GM12878 (cell line): ENCODE data around the gene AAGAB. TPM values are rescaled to one million over a fixed set of nuclear protein-coding genes. Genes with fewer than 3 reads are reported as not detected.

ENCODE experiments used
- ATAC-seq: fragments of 200-7000 bp; cut with Tn5 transposase; 3 replicates; pipeline ENCODE4 v1.9.1; 2020; ENCODE audit warnings: mild to moderate bottlenecking, moderate library complexity
- BruUV-seq: library from RNA; stranded (reverse); fragments of 400-500 nt; replicated peaks from 2 replicates; lab custom pipeline; 2021; lab: Mats Ljungman, UMichigan
- CTCF ChIA-PET: fragments of 300-600 bp; sonication (Branson Sonifier 250); formaldehyde crosslinking; extraction: SDS; loops from one replicate; lab custom pipeline; 2021; ENCODE audit warnings: inconsistent platforms; lab: Yijun Ruan, JAX
- POLR2A ChIA-PET: fragments of 350-600 bp; formaldehyde crosslinking; extraction: SDS; loops from one replicate; lab custom pipeline; 2021; ENCODE audit warnings: inconsistent platforms; lab: Charles Lee
- RAD21 ChIA-PET: fragments of 300-600 bp; sonication (Branson Sonifier 250); formaldehyde crosslinking; loops from one replicate; lab custom pipeline; 2023; ENCODE audit warnings: antibody characterized with exemption; ENCODE audit not compliant: unreplicated experiment; lab: Charles Lee
- SMC1A ChIA-PET: fragments of 300-600 bp; sonication (Branson Sonifier 250); formaldehyde crosslinking; loops from one replicate; lab custom pipeline; 2023; ENCODE audit not compliant: unreplicated experiment, uncharacterized antibody; lab: Charles Lee
- DNase-seq: peaks from one replicate; pipeline ENCODE4 v3.0.0-alpha.2; 2011; ENCODE audit warnings: low read depth, low spot score
- FAIRE-seq: peaks from 3 replicates; lab custom pipeline; 2011; peaks lifted over from hg19 to GRCh38; lab: Jason Lieb, UNC
- H2AFZ ChIP-seq: 2 replicates; pipeline ENCODE4 v1.6.0; 2011; ENCODE audit warnings: low read depth, low read length, control low read depth; ENCODE audit not compliant: control insufficient read depth
- H3K27ac ChIP-seq: 2 replicates; pipeline ENCODE4 v1.5.1; 2011; ENCODE audit warnings: control low read depth; ENCODE audit not compliant: control insufficient read depth, insufficient read depth
- H3K27me3 ChIP-seq, 2 experiments: replicated peaks in 1 of 2; 2 replicates each; pipeline versions ENCODE4 v1.6.0 to v1.6.1; 2011; ENCODE audit warnings: low read length in 1 of 2; ENCODE audit not compliant: control insufficient read depth in 2 of 2, insufficient read depth in 2 of 2
- H3K36me3 ChIP-seq, 2 experiments: 2 replicates each; pipeline ENCODE4 v1.5.1; 2011; ENCODE audit warnings: low read length in 1 of 2; ENCODE audit not compliant: control insufficient read depth in 2 of 2, insufficient read depth in 2 of 2
- H3K4me1 ChIP-seq: 2 replicates; pipeline ENCODE4 v1.6.1; 2011; ENCODE audit warnings: mild to moderate bottlenecking, low read length, moderate library complexity, mixed read lengths; ENCODE audit not compliant: control insufficient read depth, insufficient read depth
- H3K4me2 ChIP-seq: 2 replicates; pipeline ENCODE4 v1.6.0; 2011; ENCODE audit warnings: control low read depth; ENCODE audit not compliant: control insufficient read depth, insufficient read depth
- H3K4me3 ChIP-seq: fragments of 200-600 bp; sonication (generic); 2 replicates; pipeline ENCODE4 v1.5.1; 2016
- H3K79me2 ChIP-seq: 2 replicates; pipeline ENCODE4 v1.6.0; 2011; ENCODE audit warnings: low read length; ENCODE audit not compliant: control insufficient read depth, insufficient read depth
- H3K9ac ChIP-seq: 2 replicates; pipeline ENCODE4 v1.8.0; 2011; ENCODE audit warnings: low read length, control low read depth, mixed read lengths; ENCODE audit not compliant: control insufficient read depth, insufficient read depth
- H3K9me3 ChIP-seq: replicated peaks from 3 replicates; pipeline ENCODE4 v1.5.1; 2011; ENCODE audit warnings: mild to moderate bottlenecking, low read length; ENCODE audit not compliant: control insufficient read depth, insufficient read depth
- H4K20me1 ChIP-seq: 2 replicates; pipeline ENCODE4 v1.6.0; 2011; ENCODE audit not compliant: control insufficient read depth, insufficient read depth
- IKZF1 ChIP-seq: fragments of 450-650 bp; conservative IDR thresholded peaks from 2 replicates; pipeline ENCODE4 v1.6.1; 2017; ENCODE audit warnings: antibody characterized with exemption, mild to moderate bottlenecking
- IRF4 ChIP-seq: IDR thresholded peaks from 2 replicates; pipeline ENCODE4 v1.6.1; 2011; ENCODE audit warnings: low read depth, low read length
- NBN ChIP-seq: fragments of 450-650 bp; IDR thresholded peaks from 2 replicates; pipeline ENCODE4 v1.6.1; 2016
- NFYB ChIP-seq: IDR thresholded peaks from 2 replicates; pipeline ENCODE4 v1.6.1; 2011; ENCODE audit warnings: low read depth, mild to moderate bottlenecking, low read length, improper control_type of control experiment, moderate library complexity; ENCODE audit not compliant: insufficient read depth
- PAX8 ChIP-seq: fragments of 450-650 bp; IDR thresholded peaks from 2 replicates; pipeline ENCODE4 v1.6.1; 2017; ENCODE audit warnings: mild to moderate bottlenecking, moderate library complexity
- PRDM15 ChIP-seq: fragments of 450-650 bp; formaldehyde crosslinking; IDR thresholded peaks from 2 replicates; pipeline ENCODE4 v1.4.0; 2020; ENCODE audit warnings: mild to moderate bottlenecking, moderate library complexity
- SMAD1 ChIP-seq: fragments of 450-650 bp; IDR thresholded peaks from 2 replicates; pipeline ENCODE4 v1.6.1; 2018; ENCODE audit warnings: mild to moderate bottlenecking, low read depth; ENCODE audit not compliant: partially characterized antibody
- SPI1 ChIP-seq: IDR thresholded peaks from 2 replicates; pipeline ENCODE4 v1.6.1; 2011; ENCODE audit warnings: low read depth, mild to moderate bottlenecking, low read length, moderate library complexity, borderline replicate concordance; ENCODE audit not compliant: insufficient read depth
- YBX1 ChIP-seq: fragments of 450-650 bp; IDR thresholded peaks from 2 replicates; pipeline ENCODE4 v1.6.1; 2016; ENCODE audit warnings: antibody characterized with exemption
- ZBTB4 ChIP-seq: fragments of 450-650 bp; formaldehyde crosslinking; IDR thresholded peaks from 2 replicates; pipeline ENCODE4 v1.4.0; 2022; ENCODE audit warnings: mild to moderate bottlenecking, moderate library complexity
- ZNF274 ChIP-seq: IDR thresholded peaks from one replicate; pipeline ENCODE4 v1.8.0; 2011; ENCODE audit not compliant: insufficient read length, insufficient read depth
- WGBS: methylation state at CpG from one replicate; pipeline ENCODE4 v1.1.6; 2016; ENCODE audit warnings: low lambda C conversion rate; ENCODE audit not compliant: insufficient replicate concordance, insufficient coverage; ENCODE audit errors: missing lambda C conversion rate; 5-methylcytosine and 5-hydroxymethylcytosine counted together
- in situ Hi-C: fragments of 300-500 bp; cut with MboI; formaldehyde crosslinking; loops from 9 replicates; pipeline ENCODE4 v1.14.3; 2018; ENCODE audit warnings: mixed read lengths
- intact Hi-C: fragments of 100-400 bp; cut with micrococcal nuclease; formaldehyde crosslinking; loops from one replicate; pipeline ENCODE4 v1.14.2; 2022; ENCODE audit not compliant: unreplicated experiment
- polyA plus RNA-seq, 11 experiments: library from polyadenylated mRNA; depleted of rRNA in 4 of 11; unstranded in 6 of 11; stranded (reverse) in 5 of 11; fragments of >200 nt; fragmentation: Nextera tagmentation in 4 of 11; fragmentation: Illumina TruSeq in 1 of 11; extraction: Ambion mirVana in 4 of 11; extraction: Trizol in 1 of 11; gene quantifications; 1 replicate in 1 of 11; 2 replicates in 10 of 11; pipeline versions ENCODE4 v1.2.1 to v1.2.3, GENCODE V29; 2011 to 2016; ENCODE audit warnings: inconsistent platforms in 2 of 11, missing spikeins in 2 of 11, low read depth in 1 of 11
- total RNA-seq, 4 experiments: library from RNA; depleted of rRNA in 3 of 4; stranded (reverse); fragments of >200 nt in 3 of 4; fragmentation: Illumina TruSeq in 1 of 4; extraction: Trizol in 1 of 4; gene quantifications; 2 replicates each; pipeline versions ENCODE4 v1.2.1 to v1.2.3, GENCODE V29; 2013 to 2021

AAGAB gene
- total and polyA plus RNA-seq, 10 of the 15 experiments (the other 5 are each of a cell fraction or from before 2014, with no cell fraction given) = 11.4 to 62.3 (median 38.0) TPM

GRCh38 chr15:67210555-67211168 lies 43.8 kb downstream of the AAGAB start:
- SMC1A ChIA-PET = no interaction called here
- Histone ChIP-seq H3K9ac (no peak overlapping the region), H3K9me3 (peaks cover 3% of the 10 kb centered on the region; the same call in 2 of the 3 replicates), H3K27me3 (no peaks in the 10 kb centered on the region), H3K4me2 (no peak overlapping the region), H3K4me3 (no peak overlapping the region), H3K27ac (no peak overlapping the region), H3K36me3 (peaks cover 0 to 14% of the 10 kb centered on the region in 2 experiments; a peak in 2 of 4 replicates), H2AFZ (no peak overlapping the region), H4K20me1 (no peaks in the 10 kb centered on the region), H3K79me2 (no peaks in the 10 kb centered on the region), H3K4me1 (no peaks in the 10 kb centered on the region)
- CTCF ChIA-PET = interaction anchor here (0.7 kb wide), 1 partner anchor 244 kb away, joined by 3 read pairs; no protein-coding TSS in a partner anchor
- 98% methylated on average over 5 of the region's 5 CpGs for WGBS
- no peak for TF ChIP-seq IKZF1
- no peak for TF ChIP-seq PAX8
- TF ChIP-seq NBN = no peak
- no peak for TF ChIP-seq SMAD1
- TF ChIP-seq SPI1 = no peak
- TF ChIP-seq YBX1 = no peak
- no peak for TF ChIP-seq NFYB
- no peak for TF ChIP-seq IRF4
- TF ChIP-seq ZNF274 = no peak
- TF ChIP-seq PRDM15 (CRISPR knock-in tag) = no peak
- no peak for TF ChIP-seq ZBTB4 (CRISPR knock-in tag)
- in situ Hi-C loops = no loop called here
- DNase-seq (no peak), ATAC-seq (no peak), FAIRE-seq (no peak)
- RAD21 ChIA-PET = interaction anchor here (0.7 kb wide), 1 partner anchor 261 kb away, joined by 3 read pairs; no protein-coding TSS in a partner anchor
- POLR2A ChIA-PET = no interaction called here
- BruUV-seq = no TSS peak
- intact Hi-C loops = no loop called here
